ENCODE results near the gene SEPTIN10.
"Not testable (repeated sequence)": the region's sequence is repeated elsewhere in the genome, so short reads cannot be mapped to it uniquely, and the experiment has no call there.

Gene SEPTIN10

GRCh38 chr2:109545828-109546713 is 67.7 kb downstream of the SEPTIN10 start:
- DNase-seq (ENCODE audit: low read depth) = no peak

- no peak for DNase-seq (ENCODE audit: low read depth)
These were observed 71.4 kb downstream of the SEPTIN10 start for GRCh38 chr2:109542384-109542783.

DNA sequence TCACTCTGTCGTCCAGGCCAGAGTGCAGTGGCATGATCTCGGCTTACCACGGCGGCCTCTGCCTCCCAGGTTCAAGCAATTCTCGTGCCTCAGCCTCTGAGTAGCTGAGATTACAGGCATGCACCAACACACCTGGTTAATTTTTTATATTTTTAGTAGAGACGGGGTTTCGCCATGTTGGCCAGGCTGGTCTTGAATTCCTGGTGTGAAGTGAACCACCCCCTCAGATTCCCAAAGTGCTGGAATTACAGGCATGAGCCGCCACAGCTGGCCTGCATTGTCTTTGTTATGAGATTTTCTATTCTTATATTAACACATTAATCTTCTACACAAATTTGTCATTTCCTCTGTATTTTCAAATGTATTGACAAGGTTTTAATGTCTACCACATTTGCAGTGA is 75.2 kb downstream of the SEPTIN10 start:
- DNase-seq (ENCODE audit: low read depth) = no peak

- DNase-seq (ENCODE audit: low read depth) = no peak
These were observed 76.1 kb downstream of the SEPTIN10 start for GRCh38 chr2:109537565-109538222.

GRCh38 chr2:109536556-109536955 is 77.2 kb downstream of the SEPTIN10 start:
- DNase-seq (ENCODE audit: low read depth) = not testable (repeated sequence)

GRCh38 chr2:109535217-109535946 is 78.4 kb downstream of the SEPTIN10 start:
- no peak for DNase-seq (ENCODE audit: low read depth)

DNA sequence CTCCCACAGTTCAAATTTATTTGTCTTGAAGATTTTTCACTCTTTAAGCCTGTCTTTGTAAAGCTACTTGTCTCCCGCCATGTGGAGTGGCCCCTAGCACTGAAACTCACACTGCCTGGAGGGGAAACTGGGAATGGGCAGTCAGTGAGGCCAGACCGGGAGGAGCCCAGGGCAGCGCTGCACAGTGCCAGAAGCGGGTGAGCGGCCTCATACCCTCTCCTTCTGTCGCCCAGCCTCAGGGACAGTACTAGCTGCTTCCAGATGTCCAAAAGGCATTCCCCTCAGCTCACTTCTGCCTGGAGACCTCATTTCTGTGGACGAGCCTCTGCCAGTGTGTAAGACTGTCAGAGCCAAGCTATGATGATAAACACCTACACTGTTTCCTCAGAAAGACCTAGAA is 79.9 kb downstream of the SEPTIN10 start:
- DNase-seq (ENCODE audit: low read depth) = no peak

GRCh38 chr2:109532728-109533076 is 81.1 kb downstream of the SEPTIN10 start:
- DNase-seq (ENCODE audit: low read depth) = no peak

DNA sequence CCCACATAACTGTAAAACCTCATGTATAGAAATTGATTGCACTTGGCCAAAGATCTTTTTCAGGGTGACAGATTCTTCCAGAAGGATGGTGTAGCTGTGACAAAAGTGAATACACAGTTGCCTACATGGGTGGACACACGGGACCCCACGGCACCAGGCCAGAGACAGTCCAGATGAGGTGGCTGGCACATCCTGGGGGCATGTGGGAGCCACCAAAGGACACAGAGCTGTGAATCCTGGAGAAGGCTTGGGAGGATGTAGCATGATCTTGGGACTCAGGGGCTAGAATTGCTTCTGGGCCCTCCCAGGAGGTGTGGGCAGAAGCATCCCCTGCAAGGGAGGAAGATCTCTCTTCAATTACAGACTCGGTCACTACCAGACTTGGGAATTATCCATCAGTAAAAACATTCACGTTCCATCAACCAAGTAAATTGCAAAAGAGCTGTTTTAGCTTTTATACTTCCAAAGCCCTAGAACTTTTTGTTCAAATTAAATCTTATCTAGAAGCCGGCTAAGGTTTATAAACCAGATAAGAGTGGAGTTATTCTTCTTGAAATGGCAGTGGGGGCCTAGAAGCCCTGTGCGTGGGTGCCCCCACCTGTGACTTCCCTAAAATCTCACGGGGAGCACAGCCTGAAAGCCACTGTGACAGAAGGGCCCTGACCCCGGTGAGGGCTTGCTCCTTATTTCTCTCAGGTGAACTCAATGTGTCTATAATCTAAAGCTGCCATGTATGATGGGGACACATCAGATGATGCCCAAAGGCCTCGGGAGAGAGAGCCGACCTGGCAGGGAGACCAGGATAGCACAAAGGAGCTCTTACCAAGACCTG is 81.7 kb downstream of the SEPTIN10 start:
- DNase-seq (ENCODE audit: low read depth) = no peak

GRCh38 chr2:109531221-109531620 is 82.5 kb downstream of the SEPTIN10 start:
- DNase-seq (ENCODE audit: low read depth) = no peak

DNA sequence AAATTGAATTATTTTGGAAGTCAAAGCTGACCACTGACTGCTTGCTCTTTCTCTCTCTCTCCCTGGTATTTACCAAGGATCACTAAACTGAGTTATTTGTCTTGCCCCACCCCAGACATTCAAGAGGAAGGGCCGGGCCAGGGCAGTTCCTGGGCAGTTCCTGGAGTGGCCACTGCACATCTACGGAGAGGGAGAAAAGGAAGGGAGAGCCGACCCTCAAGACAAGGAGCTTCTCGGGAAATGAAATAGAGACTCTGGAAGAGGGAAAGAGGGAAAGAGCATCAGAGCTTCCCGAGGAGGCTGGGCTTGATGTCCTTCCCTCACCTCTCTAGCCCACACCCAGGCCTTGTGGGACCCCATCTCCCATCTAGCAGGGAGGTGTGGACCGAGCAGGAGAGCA is 83.1 kb downstream of the SEPTIN10 start:
- DNase-seq (ENCODE audit: low read depth) = no peak

DNA sequence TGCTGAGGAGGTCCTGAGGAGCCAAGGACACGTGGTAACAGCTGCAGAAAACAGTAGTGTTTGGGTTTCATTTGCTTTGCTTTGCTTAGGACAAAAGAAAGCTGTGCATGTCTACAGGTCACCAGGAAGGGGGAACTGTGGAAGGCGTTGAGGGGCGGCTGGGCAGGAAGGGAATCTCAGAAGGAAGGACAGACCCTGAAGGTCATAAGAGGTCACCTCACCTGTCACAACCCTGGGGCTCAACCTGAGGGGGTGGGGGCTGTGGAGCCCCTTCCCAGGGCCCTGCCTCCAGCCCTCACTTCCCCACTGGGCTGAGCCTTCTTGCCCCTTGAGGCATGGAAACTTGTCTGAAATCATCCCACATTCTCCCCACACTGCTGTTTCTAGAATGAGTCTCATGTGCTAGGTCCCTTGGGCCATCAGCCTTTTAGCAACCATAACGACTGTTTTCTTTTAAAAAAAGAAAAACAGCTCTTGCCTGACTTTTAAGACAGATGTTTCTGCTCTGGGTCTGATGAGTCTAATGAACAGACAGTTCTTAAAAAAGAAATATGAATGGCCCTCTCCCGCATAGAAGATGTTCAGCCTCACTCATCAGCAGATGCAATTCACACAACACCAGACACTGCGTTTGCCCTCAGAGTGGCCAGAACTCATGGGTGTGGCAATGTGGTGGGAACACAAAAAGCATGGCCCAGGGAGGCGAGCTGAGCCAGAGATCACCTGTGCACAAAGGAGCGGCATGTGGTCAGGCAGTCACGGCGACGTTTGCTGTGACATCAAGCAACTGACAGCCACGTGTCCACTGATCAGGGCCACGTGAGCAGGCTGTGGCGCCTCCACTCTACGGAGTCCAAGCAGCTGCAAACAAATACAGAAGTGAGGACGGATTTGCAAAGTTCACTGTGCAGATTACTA is 84.0 kb downstream of the SEPTIN10 start:
- DNase-seq (ENCODE audit: low read depth) = no peak

GRCh38 chr2:109528811-109529501 is 84.8 kb downstream of the SEPTIN10 start:
- DNase-seq (ENCODE audit: low read depth) = no peak

GRCh38 chr2:109527846-109528705 is 85.7 kb downstream of the SEPTIN10 start:
- DNase-seq (ENCODE audit: low read depth) = no peak

DNA sequence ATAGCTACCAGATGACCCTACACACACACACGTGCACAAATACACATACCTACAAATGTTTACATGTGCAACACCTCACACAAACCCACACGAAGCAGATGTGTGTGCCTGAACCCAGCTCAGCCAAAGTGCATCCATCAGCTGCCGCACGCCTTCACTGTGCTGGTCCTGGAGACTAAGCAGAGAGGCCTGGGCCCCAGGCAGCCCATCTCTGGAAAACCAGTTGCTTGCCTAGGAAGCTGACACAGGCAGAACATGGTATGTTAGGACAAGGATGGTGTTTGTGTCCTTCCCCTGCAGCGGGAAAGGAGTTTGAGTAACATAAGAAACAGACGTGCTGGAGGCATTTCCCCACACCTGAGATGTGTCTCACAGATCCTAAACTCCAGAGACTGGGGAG is 86.7 kb downstream of the SEPTIN10 start:
- no peak for DNase-seq (ENCODE audit: low read depth)

DNA sequence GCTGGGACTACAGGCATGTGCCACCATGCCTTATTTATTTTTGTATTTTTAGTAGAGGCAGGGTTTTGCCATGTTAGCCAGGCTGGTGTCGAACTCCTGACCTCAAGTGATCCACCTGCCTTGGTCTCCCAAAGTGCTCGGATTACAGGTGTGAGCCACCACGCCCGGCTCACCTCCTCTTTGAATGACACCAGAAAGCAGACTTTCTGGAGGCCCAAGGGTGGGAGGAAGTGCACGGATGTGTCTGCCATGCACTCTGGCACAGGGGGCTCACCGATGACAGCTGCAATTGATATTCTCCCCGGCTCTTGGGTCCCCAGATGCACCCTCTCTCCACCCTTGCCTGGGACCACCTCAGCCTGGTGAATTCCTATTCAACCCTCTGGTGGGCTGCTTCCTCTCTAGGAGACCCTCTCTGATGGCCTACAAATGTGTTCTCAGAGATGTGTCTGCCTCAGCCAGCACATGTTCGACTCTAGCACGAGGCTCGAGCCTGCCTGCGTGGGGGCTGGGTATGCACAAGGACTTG is 87.3 kb downstream of the SEPTIN10 start:
- no peak for DNase-seq (ENCODE audit: low read depth)

- no peak for DNase-seq (ENCODE audit: low read depth)
These were observed 87.9 kb downstream of the SEPTIN10 start for GRCh38 chr2:109525836-109526235.

GRCh38 chr2:109523536-109524361 is 90.0 kb downstream of the SEPTIN10 start:
- DNase-seq (ENCODE audit: low read depth) = no peak

Measured in non-pigmented ciliary epithelial cell (primary cell).